ENCODE results near the gene SIN3B.
A peak's percentile ranks its signal among the peaks of the same experiment; 100 is the strongest.

SIN3B gene

GRCh38 chr19:16814526-16815100 is 14.6 kb upstream of the SIN3B start:
- no peak overlapping the region for H3K27ac Mint-ChIP-seq
- peaks cover 0 to 7% of the 10 kb centered on the region in 2 donors for H3K9me3 Mint-ChIP-seq
- no peaks in the 10 kb centered on the region for H3K27me3 Mint-ChIP-seq
- H3K4me1 Mint-ChIP-seq, result no peaks in the 10 kb centered on the region
- ATAC-seq (no peak), DNase-seq (no peak)
- H3K4me3 Mint-ChIP-seq, result no peak overlapping the region

- ATAC-seq (no peak), DNase-seq (no peak)
- Mint-ChIP-seq H3K4me1 (peaks cover 6% of the 10 kb centered on the region), H3K9me3 (no peaks in the 10 kb centered on the region), H3K27me3 (peaks cover 4% of the 10 kb centered on the region), H3K27ac (no peak overlapping the region), H3K4me3 (no peak overlapping the region)
Observed at GRCh38 chr19:16820056-16820455, 9.1 kb upstream of the SIN3B start.

- no peak for DNase-seq
- Mint-ChIP-seq H3K4me3 (no peak overlapping the region), H3K27ac (no peak overlapping the region), H3K9me3 (no peaks in the 10 kb centered on the region), H3K27me3 (peaks cover 14% of the 10 kb centered on the region), H3K4me1 (peaks cover 14% of the 10 kb centered on the region)
- ATAC-seq, result no peak
Observed at GRCh38 chr19:16821081-16821480, 8.1 kb upstream of the SIN3B start.

- H3K27ac Mint-ChIP-seq, result peak overlapping the region in 1 of 2 donors; percentile 34
- H3K27me3 Mint-ChIP-seq, result peaks cover 28% of the 10 kb centered on the region
- no peak for ATAC-seq
- H3K4me1 Mint-ChIP-seq, result peaks cover 14% of the 10 kb centered on the region
- H3K4me3 Mint-ChIP-seq, result no peak overlapping the region
- no peaks in the 10 kb centered on the region for H3K9me3 Mint-ChIP-seq
- DNase-seq, result no peak
Observed at GRCh38 chr19:16822648-16823047, 6.5 kb upstream of the SIN3B start.

GRCh38 chr19:16824658-16825311 is 4.4 kb upstream of the SIN3B start:
- ATAC-seq (no peak), DNase-seq (no peak)
- Mint-ChIP-seq H3K4me1 (peaks cover 18% of the 10 kb centered on the region), H3K27ac (peak overlapping the region in 1 of 2 donors; percentile 1), H3K9me3 (no peaks in the 10 kb centered on the region), H3K27me3 (peaks cover 30% of the 10 kb centered on the region), H3K4me3 (peak overlapping the region; percentile 71 to 73)

GRCh38 chr19:16825312-16826052 is 3.7 kb upstream of the SIN3B start:
- no peak for DNase-seq

GRCh38 chr19:16829822-16830289 is 658 bp downstream of the SIN3B start:
- Mint-ChIP-seq H3K27ac (peak overlapping the region; percentile 83 to 94), H3K4me1 (peaks cover 32% of the 10 kb centered on the region), H3K4me3 (peak overlapping the region; percentile 90 to 91), H3K27me3 (peaks cover 28% of the 10 kb centered on the region), H3K9me3 (no peaks in the 10 kb centered on the region)
- no peak for ATAC-seq
- DNase-seq, result no peak

More at GRCh38 chr19:16825312-16826052, 3.7 kb upstream of the SIN3B start:
- Mint-ChIP-seq H3K27me3 (peaks cover 30% of the 10 kb centered on the region), H3K9me3 (no peaks in the 10 kb centered on the region), H3K4me3 (peak overlapping the region; percentile 71 to 73), H3K4me1 (peaks cover 25% of the 10 kb centered on the region), H3K27ac (peak overlapping the region in 1 of 2 donors; percentile 1)
- no peak for ATAC-seq

- Mint-ChIP-seq H3K9me3 (no peaks in the 10 kb centered on the region), H3K4me1 (peaks cover 26% of the 10 kb centered on the region), H3K27me3 (peaks cover 20% of the 10 kb centered on the region), H3K27ac (no peak overlapping the region), H3K4me3 (peak overlapping the region; percentile 90 to 91)
- DNase-seq (no peak), ATAC-seq (no peak)
Observed at GRCh38 chr19:16830679-16831078, 1.5 kb downstream of the SIN3B start.

- H3K27ac Mint-ChIP-seq, result peak overlapping the region in 1 of 2 donors; percentile 35
- H3K4me3 Mint-ChIP-seq, result peak overlapping the region in 1 of 2 donors; percentile 33
- ATAC-seq, result no peak
- DNase-seq, result no peak
- no peaks in the 10 kb centered on the region for H3K9me3 Mint-ChIP-seq
- peaks cover 25% of the 10 kb centered on the region for H3K4me1 Mint-ChIP-seq
- H3K27me3 Mint-ChIP-seq, result peaks cover 13% of the 10 kb centered on the region
Observed at GRCh38 chr19:16831531-16831930, 2.3 kb downstream of the SIN3B start.

- ATAC-seq, result no peak
- Mint-ChIP-seq H3K27me3 (no peaks in the 10 kb centered on the region), H3K9me3 (no peaks in the 10 kb centered on the region), H3K27ac (peak overlapping the region; percentile 26 to 65), H3K4me1 (peaks cover 32% of the 10 kb centered on the region), H3K4me3 (no peak overlapping the region)
- DNase-seq, result no peak
Observed at GRCh38 chr19:16834747-16835146, 5.5 kb downstream of the SIN3B start.

GRCh38 chr19:16836115-16837034 is 7.2 kb downstream of the SIN3B start:
- DNase-seq (peak in 1 of 2 donors; percentile 36), ATAC-seq (peak; percentile 74)
- Mint-ChIP-seq H3K27ac (peak overlapping the region in 1 of 2 donors; percentile 59), H3K27me3 (no peaks in the 10 kb centered on the region), H3K4me3 (no peak overlapping the region), H3K9me3 (no peaks in the 10 kb centered on the region), H3K4me1 (peaks cover 21% of the 10 kb centered on the region)

GRCh38 chr19:16837035-16837362 is 7.8 kb downstream of the SIN3B start:
- DNase-seq (no peak), ATAC-seq (no peak)
- peaks cover 21% of the 10 kb centered on the region for H3K4me1 Mint-ChIP-seq
- no peak overlapping the region for H3K27ac Mint-ChIP-seq
- H3K27me3 Mint-ChIP-seq, result no peaks in the 10 kb centered on the region
- H3K9me3 Mint-ChIP-seq, result no peaks in the 10 kb centered on the region
- H3K4me3 Mint-ChIP-seq, result no peak overlapping the region

GRCh38 chr19:16841391-16841926 is 12.3 kb downstream of the SIN3B start:
- DNase-seq (no peak), ATAC-seq (no peak)
- H3K9me3 Mint-ChIP-seq, result no peaks in the 10 kb centered on the region
- H3K27ac Mint-ChIP-seq, result no peak overlapping the region
- no peaks in the 10 kb centered on the region for H3K27me3 Mint-ChIP-seq
- peaks cover 12% of the 10 kb centered on the region for H3K4me1 Mint-ChIP-seq
- H3K4me3 Mint-ChIP-seq, result no peak overlapping the region

- DNase-seq (no peak), ATAC-seq (no peak)
- no peaks in the 10 kb centered on the region for H3K9me3 Mint-ChIP-seq
- H3K27ac Mint-ChIP-seq, result no peak overlapping the region
- H3K27me3 Mint-ChIP-seq, result no peaks in the 10 kb centered on the region
- no peak overlapping the region for H3K4me3 Mint-ChIP-seq
- no peaks in the 10 kb centered on the region for H3K4me1 Mint-ChIP-seq
Observed at GRCh38 chr19:16846901-16847300, 17.7 kb downstream of the SIN3B start.

- Mint-ChIP-seq H3K9me3 (no peaks in the 10 kb centered on the region), H3K4me1 (no peaks in the 10 kb centered on the region), H3K27me3 (no peaks in the 10 kb centered on the region), H3K27ac (peak overlapping the region; percentile 64 to 69), H3K4me3 (no peak overlapping the region)
- ATAC-seq, result no peak
- no peak for DNase-seq
Observed at GRCh38 chr19:16847430-16847829, 18.2 kb downstream of the SIN3B start.

Measured in stimulated activated naive CD8-positive, alpha-beta T cell treated with anti-CD3 and anti-CD28 coated beads, Interleukin-15, amount 100 ng/mL, for 72 hours (primary cell).